ENCODE measurements around the gene TP53I11.

Gene TP53I11, protein sequence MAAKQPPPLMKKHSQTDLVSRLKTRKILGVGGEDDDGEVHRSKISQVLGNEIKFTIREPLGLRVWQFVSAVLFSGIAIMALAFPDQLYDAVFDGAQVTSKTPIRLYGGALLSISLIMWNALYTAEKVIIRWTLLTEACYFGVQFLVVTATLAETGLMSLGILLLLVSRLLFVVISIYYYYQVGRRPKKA

DNA sequence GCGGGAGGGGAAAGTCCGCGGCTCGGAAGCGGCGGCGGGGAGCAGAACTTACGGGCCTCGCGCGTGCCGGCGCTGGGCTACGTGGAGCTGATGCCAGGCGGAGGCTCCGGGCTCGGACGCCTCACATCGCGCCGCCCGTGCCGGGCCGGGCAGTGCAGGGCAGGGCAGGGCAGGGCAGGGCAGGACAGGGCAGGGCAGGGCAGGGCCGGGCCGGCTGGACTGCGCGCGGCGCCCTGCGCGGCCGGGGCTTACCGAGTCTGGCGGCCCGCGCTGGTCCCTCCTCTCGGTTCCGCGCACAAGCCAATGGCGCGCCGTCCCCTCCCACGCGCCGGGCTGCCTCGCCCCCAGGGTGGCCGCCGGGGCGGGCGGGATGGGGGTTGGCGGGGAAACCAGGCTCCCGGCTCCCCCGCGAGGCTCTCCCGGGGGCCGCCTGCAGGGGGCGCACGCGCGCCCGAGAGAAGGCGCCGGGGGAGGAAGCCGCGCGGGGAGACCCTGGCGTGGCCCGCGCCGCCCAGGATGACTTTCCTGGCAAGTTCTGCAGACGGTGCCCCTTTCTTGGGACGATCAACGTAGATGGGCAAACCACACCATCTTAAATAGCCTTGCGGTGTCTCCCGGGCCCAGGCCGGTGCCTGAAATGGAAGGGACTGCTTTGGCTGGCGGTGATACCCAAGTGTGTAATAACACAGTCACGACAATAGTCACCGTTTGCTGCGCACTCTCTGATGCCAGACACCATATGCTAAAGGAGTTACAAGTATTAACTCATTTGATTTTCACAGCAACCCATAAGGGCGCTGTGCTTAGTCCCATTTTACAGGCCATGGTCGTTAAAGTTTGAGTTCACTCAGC is at the start of gene TP53I11:
Gene TP53I11 (minus strand): TSS at position 259 of the 852 bp plus-strand sequence. CDS start 12,548 bp downstream, outside the sequence.
- H3K4me1 ChIP-seq (ENCODE audit: control insufficient read depth, insufficient read depth, low read length), result peaks cover 47% of the 10 kb centered on the region
- peak within 1 kb of the TSS; percentile 84 for H3K9ac ChIP-seq (ENCODE audit: low read length)
- H3K4me3 ChIP-seq (ENCODE audit: low read depth, low read length), result peak within 1 kb of the TSS; percentile 91
- peak within 1 kb of the TSS; percentile 84; the same call in 1 of the 2 replicates for H3K27ac ChIP-seq (ENCODE audit: low read depth, low read length)
- no peaks in the 10 kb centered on the region for H3K9me3 ChIP-seq (ENCODE audit: control insufficient read depth, insufficient read depth, low read depth, low read length)
- H3K27me3 ChIP-seq (ENCODE audit: control insufficient read depth, insufficient read depth, low read length), result no peaks in the 10 kb centered on the region
- no peaks in the 10 kb centered on the region; the same call in 1 of the 2 replicates for H3K36me3 ChIP-seq (ENCODE audit: control insufficient read depth, insufficient read depth, low read length)

DNA sequence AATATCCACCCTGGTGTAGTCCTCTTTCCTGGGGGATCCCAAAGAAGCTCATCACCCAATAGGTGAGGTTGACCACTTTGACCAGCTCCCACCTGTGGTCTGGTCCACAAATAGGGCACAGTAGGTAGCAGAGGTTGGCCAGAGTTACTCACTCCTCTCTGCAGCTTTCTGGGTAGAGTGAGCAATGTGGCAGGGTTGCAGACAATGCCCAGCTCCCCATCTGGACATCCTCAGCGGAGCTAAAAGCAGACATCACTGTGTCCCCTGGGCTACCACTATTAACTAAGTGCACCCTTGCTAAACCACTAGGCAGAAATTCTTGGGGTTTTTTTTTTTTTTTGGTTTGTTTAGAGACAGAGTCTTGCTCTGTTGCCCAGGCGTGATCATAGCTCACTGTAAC is 48.4 kb upstream of the TP53I11 start:
- Histone ChIP-seq H3K36me3 (ENCODE audit: control insufficient read depth, insufficient read depth, low read length) (no peaks in the 10 kb centered on the region), H3K4me3 (ENCODE audit: low read depth, low read length) (no peak overlapping the region), H3K9me3 (ENCODE audit: control insufficient read depth, insufficient read depth, low read depth, low read length) (no peaks in the 10 kb centered on the region), H3K27ac (ENCODE audit: low read depth, low read length) (no peak overlapping the region), H3K4me1 (ENCODE audit: control insufficient read depth, insufficient read depth, low read length) (no peaks in the 10 kb centered on the region), H3K27me3 (ENCODE audit: control insufficient read depth, insufficient read depth, low read length) (no peaks in the 10 kb centered on the region), H3K9ac (ENCODE audit: low read length) (no peak overlapping the region)

DNA sequence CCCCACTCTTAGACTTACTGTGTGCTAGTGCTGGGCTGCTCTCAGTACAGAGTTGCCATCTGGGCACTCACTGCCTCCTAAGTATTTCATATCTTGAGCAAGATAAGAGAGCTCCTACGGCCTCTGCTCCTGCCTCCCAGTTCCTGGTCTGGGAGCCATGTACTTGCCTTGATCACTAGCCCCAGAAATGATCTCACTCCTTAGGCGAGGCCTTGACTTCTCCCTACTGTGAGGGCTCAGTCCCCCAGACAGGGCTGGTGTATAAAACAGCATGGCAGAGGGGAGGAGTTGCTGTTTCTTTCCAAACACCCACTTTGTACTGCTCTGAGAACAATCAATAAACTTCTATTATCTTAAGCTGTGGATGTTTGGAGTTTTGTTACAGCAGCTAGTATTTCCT is 47.4 kb upstream of the TP53I11 start:
- H3K36me3 ChIP-seq (ENCODE audit: control insufficient read depth, insufficient read depth, low read length), result no peaks in the 10 kb centered on the region
- no peaks in the 10 kb centered on the region for H3K9me3 ChIP-seq (ENCODE audit: control insufficient read depth, insufficient read depth, low read depth, low read length)
- no peak overlapping the region for H3K9ac ChIP-seq (ENCODE audit: low read length)
- H3K4me1 ChIP-seq (ENCODE audit: control insufficient read depth, insufficient read depth, low read length), result no peaks in the 10 kb centered on the region
- H3K27ac ChIP-seq (ENCODE audit: low read depth, low read length), result no peak overlapping the region
- H3K27me3 ChIP-seq (ENCODE audit: control insufficient read depth, insufficient read depth, low read length), result no peaks in the 10 kb centered on the region
- no peak overlapping the region for H3K4me3 ChIP-seq (ENCODE audit: low read depth, low read length)

DNA sequence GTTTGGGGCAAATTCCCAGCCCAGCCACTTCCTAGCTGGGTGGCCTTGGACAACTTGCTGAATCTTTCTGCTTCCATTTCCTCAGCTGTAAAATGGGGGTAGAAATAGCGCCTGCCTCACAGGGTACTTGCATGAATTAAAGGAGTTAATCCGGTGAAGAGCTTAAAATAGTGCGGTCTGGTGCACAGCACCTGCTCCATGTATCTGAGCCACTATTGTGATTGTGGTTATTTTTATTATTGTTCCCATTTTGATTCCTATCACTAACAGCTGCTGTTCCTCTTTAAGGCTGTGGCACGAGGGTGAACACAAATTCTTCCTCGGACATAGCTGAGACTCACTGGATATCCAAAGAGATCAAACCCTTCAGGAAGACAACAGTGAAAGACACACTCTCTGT is 46.9 kb upstream of the TP53I11 start:
- Histone ChIP-seq H3K9ac (ENCODE audit: low read length) (no peak overlapping the region), H3K4me1 (ENCODE audit: control insufficient read depth, insufficient read depth, low read length) (no peaks in the 10 kb centered on the region), H3K9me3 (ENCODE audit: control insufficient read depth, insufficient read depth, low read depth, low read length) (no peaks in the 10 kb centered on the region), H3K36me3 (ENCODE audit: control insufficient read depth, insufficient read depth, low read length) (no peaks in the 10 kb centered on the region), H3K27ac (ENCODE audit: low read depth, low read length) (no peak overlapping the region), H3K4me3 (ENCODE audit: low read depth, low read length) (no peak overlapping the region), H3K27me3 (ENCODE audit: control insufficient read depth, insufficient read depth, low read length) (no peaks in the 10 kb centered on the region)

DNA sequence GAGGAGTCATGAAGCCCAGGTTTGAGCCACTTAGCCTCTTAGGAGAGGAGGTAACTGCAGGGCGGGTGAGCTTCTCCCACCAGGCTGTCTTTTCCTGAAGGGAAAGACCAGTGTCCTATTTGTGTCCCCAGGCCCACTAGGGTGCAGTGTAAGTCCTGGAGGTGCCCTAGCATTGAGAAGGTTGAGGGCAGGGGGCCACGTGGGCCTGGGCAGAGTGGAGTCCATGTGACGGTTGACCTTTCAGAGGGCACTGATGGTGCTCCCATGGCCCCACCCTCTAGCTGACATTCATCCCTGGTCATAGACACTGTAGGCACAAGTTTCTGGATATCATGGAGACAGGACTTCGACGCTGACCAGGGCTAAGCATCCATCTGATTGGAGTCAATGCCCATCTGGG is 44.1 kb upstream of the TP53I11 start:
- Histone ChIP-seq H3K9ac (ENCODE audit: low read length) (no peak overlapping the region), H3K27me3 (ENCODE audit: control insufficient read depth, insufficient read depth, low read length) (no peaks in the 10 kb centered on the region), H3K4me1 (ENCODE audit: control insufficient read depth, insufficient read depth, low read length) (0 out of 2 replicates have a peak, but pooled peaks cover 3% of the 10 kb centered on the region), H3K9me3 (ENCODE audit: control insufficient read depth, insufficient read depth, low read depth, low read length) (no peaks in the 10 kb centered on the region), H3K4me3 (ENCODE audit: low read depth, low read length) (no peak overlapping the region), H3K27ac (ENCODE audit: low read depth, low read length) (no peak overlapping the region), H3K36me3 (ENCODE audit: control insufficient read depth, insufficient read depth, low read length) (no peaks in the 10 kb centered on the region)

DNA sequence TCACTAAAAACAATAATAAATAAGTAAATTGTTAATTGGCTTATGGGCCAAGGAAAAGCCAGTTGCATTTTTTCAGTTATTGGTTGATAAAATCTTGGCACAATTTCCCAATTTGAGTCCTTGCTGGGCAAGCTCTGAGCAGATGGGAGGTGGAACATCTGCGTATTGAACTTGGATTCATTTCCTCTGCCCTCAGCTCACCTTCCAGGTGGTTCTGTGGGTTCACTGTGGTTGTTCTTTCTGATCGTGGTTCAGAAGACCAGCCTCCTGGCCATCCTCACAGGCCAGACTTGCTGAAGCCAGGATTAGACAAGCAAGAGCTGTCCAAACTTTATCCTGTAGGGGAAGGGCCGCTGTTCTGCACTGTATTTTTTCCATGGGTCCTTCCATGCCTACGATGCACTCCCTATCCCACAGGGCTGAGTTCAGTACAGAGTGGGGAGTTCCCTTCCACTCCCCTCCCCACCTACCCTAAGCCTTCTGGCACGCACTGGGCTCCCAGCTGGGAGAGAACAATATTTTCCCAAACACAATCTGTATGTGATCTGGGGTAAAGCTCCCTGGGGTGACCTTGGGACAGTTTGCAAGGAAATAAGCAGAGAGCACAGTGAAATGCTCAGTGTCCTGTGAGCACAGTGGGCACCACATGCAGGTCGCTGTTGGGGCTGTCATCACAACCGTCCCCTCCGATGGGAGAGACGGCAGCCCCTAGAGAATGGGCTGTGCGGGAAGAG is 43.5 kb upstream of the TP53I11 start:
- Histone ChIP-seq H3K27ac (ENCODE audit: low read depth, low read length) (no peak overlapping the region), H3K27me3 (ENCODE audit: control insufficient read depth, insufficient read depth, low read length) (no peaks in the 10 kb centered on the region), H3K4me3 (ENCODE audit: low read depth, low read length) (no peak overlapping the region), H3K36me3 (ENCODE audit: control insufficient read depth, insufficient read depth, low read length) (no peaks in the 10 kb centered on the region), H3K9ac (ENCODE audit: low read length) (no peak overlapping the region), H3K9me3 (ENCODE audit: control insufficient read depth, insufficient read depth, low read depth, low read length) (no peaks in the 10 kb centered on the region), H3K4me1 (ENCODE audit: control insufficient read depth, insufficient read depth, low read length) (0 out of 2 replicates have a peak, but pooled peaks cover 3% of the 10 kb centered on the region)

DNA sequence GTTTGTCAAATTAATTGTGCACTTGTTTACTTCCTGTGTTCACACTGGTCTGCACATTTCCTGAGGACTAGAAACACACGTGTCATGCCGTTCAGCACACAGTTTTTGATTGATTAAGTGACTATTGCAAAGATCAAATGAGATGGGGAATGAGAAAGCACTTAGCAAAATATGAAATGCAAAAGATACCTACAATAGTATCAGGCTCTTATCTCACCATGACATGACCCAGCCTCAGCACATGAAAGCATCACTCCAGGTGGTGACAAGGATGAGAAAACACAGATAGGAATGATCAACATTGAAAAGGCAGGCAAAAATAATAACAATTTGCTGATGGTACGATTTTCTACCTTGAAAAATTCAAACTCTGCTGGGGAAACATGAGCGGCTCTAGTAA is 42.1 kb upstream of the TP53I11 start:
- no peaks in the 10 kb centered on the region for H3K9me3 ChIP-seq (ENCODE audit: control insufficient read depth, insufficient read depth, low read depth, low read length)
- H3K27me3 ChIP-seq (ENCODE audit: control insufficient read depth, insufficient read depth, low read length), result no peaks in the 10 kb centered on the region; the same call in 1 of the 2 replicates

DNA sequence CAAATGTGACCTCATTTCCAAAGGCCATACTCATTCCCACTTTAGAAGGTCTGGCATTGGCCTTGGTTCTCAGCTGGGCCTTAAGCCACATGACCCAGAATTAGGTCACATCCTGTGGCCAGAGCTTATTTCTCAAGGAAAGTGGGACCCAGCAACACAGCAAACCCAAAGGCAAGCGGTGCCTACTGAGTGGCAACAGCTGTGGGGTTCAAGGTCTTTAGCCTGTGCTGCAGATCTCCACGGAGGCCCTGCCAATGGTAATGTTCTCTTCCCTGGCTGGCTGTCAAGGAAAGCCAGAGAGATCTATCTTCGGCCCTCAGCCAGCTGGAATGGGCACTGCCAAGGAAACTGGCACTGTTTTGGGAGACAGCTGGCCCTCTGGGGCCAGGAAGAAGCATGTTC is 41.5 kb upstream of the TP53I11 start:
- Histone ChIP-seq H3K36me3 (ENCODE audit: control insufficient read depth, insufficient read depth, low read length) (no peaks in the 10 kb centered on the region), H3K9ac (ENCODE audit: low read length) (no peak overlapping the region), H3K27ac (ENCODE audit: low read depth, low read length) (no peak overlapping the region), H3K9me3 (ENCODE audit: control insufficient read depth, insufficient read depth, low read depth, low read length) (no peaks in the 10 kb centered on the region), H3K27me3 (ENCODE audit: control insufficient read depth, insufficient read depth, low read length) (no peaks in the 10 kb centered on the region; the same call in 1 of the 2 replicates), H3K4me1 (ENCODE audit: control insufficient read depth, insufficient read depth, low read length) (0 out of 2 replicates have a peak, but pooled peaks cover 3% of the 10 kb centered on the region), H3K4me3 (ENCODE audit: low read depth, low read length) (no peak overlapping the region)

More for the DNA sequence above, 42.1 kb upstream of the TP53I11 start:
- Histone ChIP-seq H3K27ac (ENCODE audit: low read depth, low read length) (no peak overlapping the region), H3K9ac (ENCODE audit: low read length) (no peak overlapping the region), H3K4me3 (ENCODE audit: low read depth, low read length) (no peak overlapping the region), H3K36me3 (ENCODE audit: control insufficient read depth, insufficient read depth, low read length) (no peaks in the 10 kb centered on the region), H3K4me1 (ENCODE audit: control insufficient read depth, insufficient read depth, low read length) (0 out of 2 replicates have a peak, but pooled peaks cover 3% of the 10 kb centered on the region)

DNA sequence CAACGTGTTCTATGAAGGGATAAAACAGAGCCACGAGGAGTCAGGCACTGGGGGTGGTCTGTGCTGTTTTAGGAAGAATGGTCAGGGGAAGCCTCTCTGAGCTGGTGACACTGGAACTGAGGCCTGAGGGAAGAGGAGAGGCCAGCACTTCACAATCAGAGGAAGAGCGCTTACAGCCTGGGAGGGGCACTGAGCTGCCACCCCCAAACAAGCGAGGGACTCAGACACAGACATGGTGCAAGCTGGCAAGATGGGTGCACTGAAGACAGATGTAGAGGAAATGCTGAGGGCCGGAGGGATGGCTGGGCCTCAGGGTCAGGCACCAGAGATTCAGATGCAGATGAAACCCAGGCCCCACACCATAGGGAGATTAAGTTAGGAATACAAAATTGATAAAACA is 40.0 kb upstream of the TP53I11 start:
- Histone ChIP-seq H3K9ac (ENCODE audit: low read length) (no peak overlapping the region), H3K27ac (ENCODE audit: low read depth, low read length) (no peak overlapping the region), H3K4me3 (ENCODE audit: low read depth, low read length) (no peak overlapping the region)

DNA sequence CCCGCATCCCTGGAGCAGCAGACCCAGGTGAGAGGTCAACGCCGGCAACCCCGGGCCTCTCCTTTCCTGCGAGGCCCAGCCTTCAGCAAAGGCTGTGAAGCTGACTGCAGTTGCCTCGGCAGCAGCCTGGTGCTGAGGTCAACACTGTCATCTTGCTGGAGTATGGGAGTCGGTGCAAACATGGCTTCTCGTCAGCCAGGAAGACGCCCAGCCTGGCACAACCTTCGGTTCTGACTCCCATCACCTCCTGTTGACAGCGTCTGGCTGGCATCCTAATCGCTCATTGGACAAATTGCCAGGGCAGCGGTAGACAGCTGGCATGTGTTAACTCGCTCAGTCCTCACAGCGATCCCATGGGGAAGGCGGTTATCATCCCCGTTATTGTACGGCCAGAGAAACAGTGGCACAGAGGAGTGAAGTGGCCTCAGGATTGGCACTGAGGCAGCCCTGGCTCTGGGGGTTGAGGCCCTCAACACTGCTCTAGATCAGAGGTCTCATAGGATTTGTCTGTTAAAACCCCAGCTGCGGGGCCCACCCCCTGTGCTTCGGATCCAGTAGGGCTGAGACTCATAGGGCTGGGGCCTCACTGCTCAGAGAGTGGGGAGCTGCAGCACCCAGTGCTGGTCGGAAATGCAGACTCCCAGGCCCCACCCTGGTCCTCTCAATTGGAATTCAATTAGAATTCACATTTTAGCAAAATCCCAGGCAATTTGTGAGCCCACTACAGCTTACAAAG is 39.3 kb upstream of the TP53I11 start:
- Histone ChIP-seq H3K9ac (ENCODE audit: low read length) (no peak overlapping the region), H3K27ac (ENCODE audit: low read depth, low read length) (no peak overlapping the region), H3K4me3 (ENCODE audit: low read depth, low read length) (no peak overlapping the region), H3K36me3 (ENCODE audit: control insufficient read depth, insufficient read depth, low read length) (no peaks in the 10 kb centered on the region), H3K9me3 (ENCODE audit: control insufficient read depth, insufficient read depth, low read depth, low read length) (no peaks in the 10 kb centered on the region), H3K27me3 (ENCODE audit: control insufficient read depth, insufficient read depth, low read length) (no peaks in the 10 kb centered on the region; the same call in 1 of the 2 replicates), H3K4me1 (ENCODE audit: control insufficient read depth, insufficient read depth, low read length) (0 out of 2 replicates have a peak, but pooled peaks cover 3% of the 10 kb centered on the region)

More for the DNA sequence above, 40.0 kb upstream of the TP53I11 start:
- Histone ChIP-seq H3K36me3 (ENCODE audit: control insufficient read depth, insufficient read depth, low read length) (no peaks in the 10 kb centered on the region), H3K27me3 (ENCODE audit: control insufficient read depth, insufficient read depth, low read length) (no peaks in the 10 kb centered on the region; the same call in 1 of the 2 replicates), H3K4me1 (ENCODE audit: control insufficient read depth, insufficient read depth, low read length) (0 out of 2 replicates have a peak, but pooled peaks cover 3% of the 10 kb centered on the region), H3K9me3 (ENCODE audit: control insufficient read depth, insufficient read depth, low read depth, low read length) (no peaks in the 10 kb centered on the region)

Measured in HUES6 (cell line).